GM12872 (cell line): ENCODE measurements around the gene FAM185A.

Source experiments
- CTCF ChIP-seq: IDR thresholded peaks from 3 replicates; pipeline ENCODE4 v1.5.1; 2011; ENCODE audit warnings: low read depth, mild to moderate bottlenecking, low read length, moderate library complexity; ENCODE audit not compliant: insufficient read depth

Gene FAM185A

GRCh38 chr7:102837802-102838201, 89.0 kb downstream of the FAM185A start:
- TF ChIP-seq CTCF: no peak

GRCh38 chr7:102840404-102840803, 91.6 kb downstream of the FAM185A start:
- TF ChIP-seq CTCF: no peak

GRCh38 chr7:102841290-102841689, 92.5 kb downstream of the FAM185A start:
- TF ChIP-seq CTCF: no peak

GRCh38 chr7:102842284-102842683, 93.5 kb downstream of the FAM185A start:
- no peak for TF ChIP-seq CTCF

- TF ChIP-seq CTCF: no peak
These were observed 95.1 kb downstream of the FAM185A start for GRCh38 chr7:102843850-102844249.

GRCh38 chr7:102845346-102845745, 96.5 kb downstream of the FAM185A start:
- TF ChIP-seq CTCF: no peak

- no peak for TF ChIP-seq CTCF
These were observed 100.3 kb downstream of the FAM185A start for GRCh38 chr7:102849079-102849478.

- TF ChIP-seq CTCF: no peak
These were observed 100.7 kb downstream of the FAM185A start for GRCh38 chr7:102849538-102849937.
